Immature natural killer cell (primary cell): ENCODE results near the gene MRPS22. TPM values are rescaled to one million over a fixed set of nuclear protein-coding genes. Genes with fewer than 3 reads are reported as not detected.

Experiments
- DNase-seq, 3 donors: peaks; one replicate each; pipeline ENCODE4 v3.0.0; 2022; ENCODE audit warnings: mixed read lengths in 1 of 3
- H3K27ac Mint-ChIP-seq, 6 donors: one replicate each; pipeline ENCODE4 v1.8.0; 2020; ENCODE audit warnings: mixed read lengths in 6 of 6, mild to moderate bottlenecking in 5 of 6, inconsistent platforms in 4 of 6, moderate library complexity in 3 of 6
- H3K27me3 Mint-ChIP-seq, 3 donors: one replicate each; pipeline ENCODE4 v1.8.0; 2020 to 2021; ENCODE audit warnings: low read depth in 3 of 3, mild to moderate bottlenecking in 3 of 3, mixed read lengths in 3 of 3, moderate library complexity in 3 of 3, inconsistent platforms in 1 of 3
- H3K36me3 Mint-ChIP-seq, 3 donors: one replicate each; pipeline ENCODE4 v1.8.0; 2020; ENCODE audit warnings: mixed read lengths in 3 of 3, inconsistent platforms in 2 of 3, mild to moderate bottlenecking in 2 of 3
- H3K4me1 Mint-ChIP-seq, 2 donors: one replicate each; pipeline ENCODE4 v1.8.0; 2020; ENCODE audit warnings: inconsistent platforms in 2 of 2, mild to moderate bottlenecking in 2 of 2, mixed read lengths in 2 of 2, moderate library complexity in 1 of 2
- H3K4me3 Mint-ChIP-seq, 5 donors: one replicate each; pipeline ENCODE4 v1.8.0; 2020; ENCODE audit warnings: mild to moderate bottlenecking in 5 of 5, mixed read lengths in 5 of 5, inconsistent platforms in 3 of 5, moderate library complexity in 3 of 5
- H3K9me3 Mint-ChIP-seq, 6 donors: one replicate each; pipeline ENCODE4 v1.8.0; 2020; ENCODE audit warnings: mild to moderate bottlenecking in 6 of 6, mixed read lengths in 6 of 6, inconsistent platforms in 4 of 6, moderate library complexity in 3 of 6
- polyA plus RNA-seq, 3 donors: library from polyadenylated mRNA; unstranded; fragments of 300-500 nt; fragmentation: Illumina TruSeq; gene quantifications; one replicate each; pipeline ENCODE4 v1.2.3, GENCODE V29; 2021

MRPS22 gene
- polyA plus RNA-seq, 3 donors from 2014 or later, result 31.5 to 43.7 (median 39.1) TPM

DNA sequence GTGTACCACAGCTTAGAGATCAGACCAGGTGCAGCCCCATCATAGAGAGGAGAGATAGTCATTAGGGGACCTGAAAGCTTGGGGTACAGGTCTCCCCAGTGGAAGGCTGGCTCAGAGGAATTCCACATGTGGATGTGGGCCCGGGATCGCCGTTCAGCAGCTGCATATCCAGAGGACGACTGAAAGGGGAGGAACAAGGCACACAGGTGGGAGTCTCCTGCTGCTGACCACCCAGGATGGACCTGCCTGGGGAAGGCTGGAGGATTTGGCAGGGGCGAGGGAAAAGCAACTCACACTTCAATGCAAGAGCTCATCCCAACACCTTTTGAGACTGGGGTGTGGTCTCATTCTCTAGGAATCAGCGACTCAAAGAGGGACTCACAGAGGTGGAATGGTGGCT lies 25.0 kb upstream of the MRPS22 start:
- H3K36me3 Mint-ChIP-seq, result no peaks in the 10 kb centered on the region
- H3K4me1 Mint-ChIP-seq, result no peaks in the 10 kb centered on the region
- peaks cover 4 to 18% (median 5%) of the 10 kb centered on the region in 3 donors for H3K27me3 Mint-ChIP-seq
- no peak for DNase-seq
- no peaks in the 10 kb centered on the region for H3K9me3 Mint-ChIP-seq
- H3K27ac Mint-ChIP-seq, result no peak overlapping the region
- H3K4me3 Mint-ChIP-seq, result no peak overlapping the region

GRCh38 chr3:139319428-139320402 lies 24.1 kb upstream of the MRPS22 start:
- no peak overlapping the region for H3K4me3 Mint-ChIP-seq
- peaks cover 3 to 12% (median 5%) of the 10 kb centered on the region in 3 donors for H3K27me3 Mint-ChIP-seq
- no peaks in the 10 kb centered on the region for H3K9me3 Mint-ChIP-seq
- no peak overlapping the region for H3K27ac Mint-ChIP-seq
- H3K36me3 Mint-ChIP-seq, result no peaks in the 10 kb centered on the region
- no peaks in the 10 kb centered on the region for H3K4me1 Mint-ChIP-seq
- no peak for DNase-seq

- no peak overlapping the region for H3K4me3 Mint-ChIP-seq
- no peak overlapping the region for H3K27ac Mint-ChIP-seq
- no peak for DNase-seq
- H3K4me1 Mint-ChIP-seq, result no peaks in the 10 kb centered on the region
- peaks cover 2 to 8% (median 5%) of the 10 kb centered on the region in 3 donors for H3K27me3 Mint-ChIP-seq
- no peaks in the 10 kb centered on the region for H3K9me3 Mint-ChIP-seq
- H3K36me3 Mint-ChIP-seq, result no peaks in the 10 kb centered on the region
Observed at GRCh38 chr3:139320551-139321309, 23.1 kb upstream of the MRPS22 start.

GRCh38 chr3:139322346-139322745 lies 21.5 kb upstream of the MRPS22 start:
- H3K27ac Mint-ChIP-seq, result no peak overlapping the region
- no peaks in the 10 kb centered on the region for H3K4me1 Mint-ChIP-seq
- no peak for DNase-seq
- H3K36me3 Mint-ChIP-seq, result no peaks in the 10 kb centered on the region
- no peak overlapping the region for H3K4me3 Mint-ChIP-seq
- H3K27me3 Mint-ChIP-seq, result peaks cover 2 to 5% (median 5%) of the 10 kb centered on the region in 3 donors
- no peaks in the 10 kb centered on the region for H3K9me3 Mint-ChIP-seq

DNA sequence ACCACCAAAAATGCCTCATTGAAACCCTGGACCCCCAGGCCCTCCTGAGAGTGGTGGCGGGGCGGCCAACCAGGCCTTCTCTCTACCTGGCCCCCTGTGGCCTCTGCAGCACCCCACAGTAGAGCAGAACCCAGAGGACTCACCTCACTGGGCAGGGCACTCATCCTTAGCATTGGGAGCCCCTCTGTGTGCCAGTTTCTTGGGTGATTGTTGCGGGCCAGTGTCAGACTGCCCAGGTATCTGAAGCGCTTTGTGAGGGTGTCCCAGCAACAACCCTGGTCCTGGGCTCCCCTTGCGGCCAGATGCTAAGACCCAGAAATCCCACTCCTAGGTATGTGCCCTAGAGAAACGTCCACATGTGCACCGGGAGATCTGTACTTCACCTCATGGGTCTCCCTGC lies 20.7 kb upstream of the MRPS22 start:
- peaks cover 0 to 2% of the 10 kb centered on the region in 2 donors for H3K4me1 Mint-ChIP-seq

GRCh38 chr3:139324456-139324855 lies 19.4 kb upstream of the MRPS22 start:
- Mint-ChIP-seq H3K4me3 (no peak overlapping the region), H3K27me3 (peaks cover 2 to 10% (median 3%) of the 10 kb centered on the region in 3 donors)
- DNase-seq, result no peak

More for the DNA sequence above, 20.7 kb upstream of the MRPS22 start:
- H3K4me3 Mint-ChIP-seq, result no peak overlapping the region
- no peak overlapping the region for H3K27ac Mint-ChIP-seq
- DNase-seq, result no peak
- H3K36me3 Mint-ChIP-seq, result no peaks in the 10 kb centered on the region
- peaks cover 2 to 5% (median 5%) of the 10 kb centered on the region in 3 donors for H3K27me3 Mint-ChIP-seq
- no peaks in the 10 kb centered on the region for H3K9me3 Mint-ChIP-seq

DNA sequence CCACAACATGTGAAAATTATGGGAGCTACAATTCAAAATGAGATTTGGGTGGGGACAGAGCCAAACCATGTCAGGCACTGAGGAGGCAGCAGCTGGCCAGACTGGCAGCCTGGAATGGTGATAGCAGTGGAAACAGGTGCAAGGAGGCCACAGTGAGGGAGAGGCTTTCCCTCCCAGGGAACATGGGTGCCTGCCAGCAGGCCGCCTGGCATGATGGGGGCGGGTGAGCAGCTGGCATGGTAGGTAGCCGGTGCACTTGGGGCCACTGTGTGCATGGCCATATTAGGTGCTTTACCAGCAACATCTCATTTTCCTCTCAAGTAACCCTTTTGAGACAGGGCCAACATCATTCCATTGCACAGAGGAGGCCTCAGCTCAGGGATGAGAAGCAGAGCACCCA lies 18.3 kb upstream of the MRPS22 start:
- Mint-ChIP-seq H3K9me3 (no peaks in the 10 kb centered on the region), H3K36me3 (no peaks in the 10 kb centered on the region), H3K27me3 (peaks cover 2 to 12% (median 4%) of the 10 kb centered on the region in 3 donors), H3K27ac (no peak overlapping the region), H3K4me3 (no peak overlapping the region), H3K4me1 (peaks cover 14 to 15% of the 10 kb centered on the region in 2 donors)
- DNase-seq, result no peak

More at GRCh38 chr3:139324456-139324855, 19.4 kb upstream of the MRPS22 start:
- Mint-ChIP-seq H3K4me1 (peaks cover 9 to 11% of the 10 kb centered on the region in 2 donors), H3K9me3 (no peaks in the 10 kb centered on the region), H3K36me3 (no peaks in the 10 kb centered on the region), H3K27ac (no peak overlapping the region)

DNA sequence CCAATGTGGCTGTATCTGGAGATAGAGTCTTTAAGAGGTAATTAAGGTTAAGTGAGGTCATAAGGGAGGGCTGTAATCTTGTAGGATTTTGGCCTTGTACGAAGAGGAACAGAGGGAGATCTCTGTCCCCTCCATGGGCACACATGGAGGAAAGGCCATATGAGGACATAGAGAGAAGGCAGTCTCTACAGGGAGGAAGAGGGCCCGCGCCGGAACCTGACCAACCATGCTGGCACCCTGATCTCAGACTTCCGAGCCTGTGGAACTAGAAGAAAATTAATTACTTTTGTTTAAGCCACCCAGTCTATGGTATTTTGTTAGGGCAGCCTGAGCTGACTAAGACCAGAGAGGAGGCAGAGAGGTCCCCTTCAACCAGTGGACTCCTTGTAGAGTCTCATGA lies 17.7 kb upstream of the MRPS22 start:
- Mint-ChIP-seq H3K4me3 (no peak overlapping the region), H3K27me3 (peaks cover 2 to 14% (median 4%) of the 10 kb centered on the region in 3 donors), H3K36me3 (no peaks in the 10 kb centered on the region), H3K27ac (no peak overlapping the region), H3K4me1 (peaks cover 14 to 15% of the 10 kb centered on the region in 2 donors), H3K9me3 (no peaks in the 10 kb centered on the region)
- no peak for DNase-seq

GRCh38 chr3:139326707-139327106 lies 17.1 kb upstream of the MRPS22 start:
- peaks cover 14 to 15% of the 10 kb centered on the region in 2 donors for H3K4me1 Mint-ChIP-seq
- H3K27ac Mint-ChIP-seq, result no peak overlapping the region
- no peaks in the 10 kb centered on the region for H3K9me3 Mint-ChIP-seq
- H3K4me3 Mint-ChIP-seq, result no peak overlapping the region
- peaks cover 0 to 14% (median 4%) of the 10 kb centered on the region in 3 donors for H3K27me3 Mint-ChIP-seq
- H3K36me3 Mint-ChIP-seq, result no peaks in the 10 kb centered on the region
- DNase-seq, result no peak

GRCh38 chr3:139327231-139327630 lies 16.6 kb upstream of the MRPS22 start:
- no peak for DNase-seq
- H3K36me3 Mint-ChIP-seq, result no peaks in the 10 kb centered on the region
- H3K4me1 Mint-ChIP-seq, result peaks cover 14 to 15% of the 10 kb centered on the region in 2 donors
- H3K4me3 Mint-ChIP-seq, result no peak overlapping the region
- H3K27me3 Mint-ChIP-seq, result peaks cover 0 to 18% (median 4%) of the 10 kb centered on the region in 3 donors
- no peak overlapping the region for H3K27ac Mint-ChIP-seq
- no peaks in the 10 kb centered on the region for H3K9me3 Mint-ChIP-seq

- no peaks in the 10 kb centered on the region for H3K9me3 Mint-ChIP-seq
- H3K4me1 Mint-ChIP-seq, result peaks cover 14 to 15% of the 10 kb centered on the region in 2 donors
- no peak overlapping the region for H3K4me3 Mint-ChIP-seq
- H3K27me3 Mint-ChIP-seq, result peaks cover 0 to 18% (median 4%) of the 10 kb centered on the region in 3 donors
- no peak for DNase-seq
- H3K36me3 Mint-ChIP-seq, result no peaks in the 10 kb centered on the region
- no peak overlapping the region for H3K27ac Mint-ChIP-seq
Observed at GRCh38 chr3:139327861-139328260, 16.0 kb upstream of the MRPS22 start.

DNA sequence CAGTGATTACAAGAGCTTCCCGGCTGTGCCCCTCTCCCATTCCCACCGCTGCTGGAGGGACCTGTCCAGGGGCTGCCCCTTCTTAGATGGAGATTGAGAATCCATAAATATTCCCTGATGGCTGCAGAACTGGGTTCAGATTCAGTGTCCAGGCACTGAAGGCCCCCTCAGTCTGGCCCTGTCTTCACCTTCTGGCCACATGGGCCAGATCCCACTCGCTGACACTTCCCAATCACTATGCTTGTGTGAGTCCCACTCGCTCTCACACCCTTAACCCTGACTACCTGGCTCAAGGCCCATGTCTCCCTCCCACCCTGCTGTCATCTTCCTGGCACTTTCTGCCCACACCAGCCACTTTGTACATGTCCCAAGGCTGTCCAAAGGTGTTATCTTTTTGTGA lies 15.5 kb upstream of the MRPS22 start:
- Mint-ChIP-seq H3K36me3 (no peaks in the 10 kb centered on the region), H3K4me1 (peaks cover 14 to 15% of the 10 kb centered on the region in 2 donors), H3K4me3 (no peak overlapping the region), H3K27ac (no peak overlapping the region), H3K27me3 (peaks cover 0 to 20% (median 7%) of the 10 kb centered on the region in 3 donors), H3K9me3 (no peaks in the 10 kb centered on the region)
- DNase-seq, result no peak

DNA sequence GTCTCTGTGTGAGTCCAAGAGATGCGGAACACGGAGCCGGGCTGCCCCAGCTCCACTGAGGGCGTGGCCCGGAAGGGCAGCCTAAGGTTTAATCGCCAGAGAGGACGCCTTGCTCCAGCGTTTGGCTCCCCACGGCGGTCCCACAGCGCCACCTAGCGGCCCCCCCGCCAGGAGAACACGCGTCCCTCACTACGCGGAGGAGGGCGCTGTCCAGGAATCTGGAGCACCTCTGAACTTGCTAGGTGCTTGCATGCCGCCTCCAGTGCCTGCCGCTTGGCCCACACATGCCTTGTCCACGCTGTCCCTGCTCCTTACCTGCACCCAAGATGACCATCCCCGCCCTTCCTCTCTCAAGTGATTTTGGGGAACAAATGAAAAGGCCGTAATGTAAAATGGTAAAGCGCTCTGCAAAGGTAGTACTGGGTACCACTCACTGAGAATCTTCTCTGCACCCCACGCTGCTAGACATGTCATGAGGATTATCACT lies 14.4 kb upstream of the MRPS22 start:
- no peak overlapping the region for H3K27ac Mint-ChIP-seq
- H3K4me3 Mint-ChIP-seq, result peak overlapping the region; percentile 47 to 75 (median 71)
- peaks cover 14 to 15% of the 10 kb centered on the region in 2 donors for H3K4me1 Mint-ChIP-seq
- peak; percentile 75 to 79 (median 77) for DNase-seq
- no peaks in the 10 kb centered on the region for H3K36me3 Mint-ChIP-seq
- H3K27me3 Mint-ChIP-seq, result peaks cover 0 to 22% (median 9%) of the 10 kb centered on the region in 3 donors
- H3K9me3 Mint-ChIP-seq, result peaks cover 0 to 2% (median 0%) of the 10 kb centered on the region in 6 donors
